Measurements from ENCODE around the gene NFE2L2. TPM values are rescaled to one million over a fixed set of nuclear protein-coding genes. Genes with fewer than 3 reads are reported as not detected.

Gene NFE2L2
- total RNA-seq, 1 donor from 2014 or later: 32.3 TPM

DNA sequence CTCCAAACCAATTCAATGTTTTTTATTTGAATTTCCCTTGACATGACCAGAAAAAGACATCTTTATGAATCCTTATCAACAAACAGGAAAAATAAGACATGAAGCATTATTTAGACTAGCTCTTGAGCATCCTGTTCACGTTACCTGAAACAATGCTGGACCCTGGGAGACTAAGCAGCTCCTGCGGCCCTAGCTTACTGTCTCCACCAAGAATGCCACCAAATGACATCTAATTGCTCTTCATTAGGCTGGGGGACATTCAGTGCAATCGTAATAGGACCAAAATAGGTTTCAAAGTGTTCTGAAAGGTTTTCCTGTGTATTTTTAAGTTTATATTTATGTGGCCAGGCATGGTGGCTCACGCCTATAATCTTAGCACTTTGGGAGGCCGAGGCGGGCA, 25.5 kb downstream of the NFE2L2 start:
- no peaks in the 10 kb centered on the region for H3K9me3 Mint-ChIP-seq
- TF ChIP-seq, protein P1, sequence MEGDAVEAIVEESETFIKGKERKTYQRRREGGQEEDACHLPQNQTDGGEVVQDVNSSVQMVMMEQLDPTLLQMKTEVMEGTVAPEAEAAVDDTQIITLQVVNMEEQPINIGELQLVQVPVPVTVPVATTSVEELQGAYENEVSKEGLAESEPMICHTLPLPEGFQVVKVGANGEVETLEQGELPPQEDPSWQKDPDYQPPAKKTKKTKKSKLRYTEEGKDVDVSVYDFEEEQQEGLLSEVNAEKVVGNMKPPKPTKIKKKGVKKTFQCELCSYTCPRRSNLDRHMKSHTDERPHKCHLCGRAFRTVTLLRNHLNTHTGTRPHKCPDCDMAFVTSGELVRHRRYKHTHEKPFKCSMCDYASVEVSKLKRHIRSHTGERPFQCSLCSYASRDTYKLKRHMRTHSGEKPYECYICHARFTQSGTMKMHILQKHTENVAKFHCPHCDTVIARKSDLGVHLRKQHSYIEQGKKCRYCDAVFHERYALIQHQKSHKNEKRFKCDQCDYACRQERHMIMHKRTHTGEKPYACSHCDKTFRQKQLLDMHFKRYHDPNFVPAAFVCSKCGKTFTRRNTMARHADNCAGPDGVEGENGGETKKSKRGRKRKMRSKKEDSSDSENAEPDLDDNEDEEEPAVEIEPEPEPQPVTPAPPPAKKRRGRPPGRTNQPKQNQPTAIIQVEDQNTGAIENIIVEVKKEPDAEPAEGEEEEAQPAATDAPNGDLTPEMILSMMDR (conservative IDR thresholded peaks at IDR 0.05): no peak
- no peak overlapping the region for H3K4me3 Mint-ChIP-seq
- H3K27me3 Mint-ChIP-seq (ENCODE audit: low read depth): no peaks in the 10 kb centered on the region
- DNase-seq (ENCODE audit: low read depth, low spot score): no peak
- H3K27ac Mint-ChIP-seq (ENCODE audit: unreplicated experiment): no peak overlapping the region
- no peaks in the 10 kb centered on the region for H3K36me3 Mint-ChIP-seq (ENCODE audit: low read depth)
- peaks cover 43% of the 10 kb centered on the region for H3K4me1 Mint-ChIP-seq

DNA sequence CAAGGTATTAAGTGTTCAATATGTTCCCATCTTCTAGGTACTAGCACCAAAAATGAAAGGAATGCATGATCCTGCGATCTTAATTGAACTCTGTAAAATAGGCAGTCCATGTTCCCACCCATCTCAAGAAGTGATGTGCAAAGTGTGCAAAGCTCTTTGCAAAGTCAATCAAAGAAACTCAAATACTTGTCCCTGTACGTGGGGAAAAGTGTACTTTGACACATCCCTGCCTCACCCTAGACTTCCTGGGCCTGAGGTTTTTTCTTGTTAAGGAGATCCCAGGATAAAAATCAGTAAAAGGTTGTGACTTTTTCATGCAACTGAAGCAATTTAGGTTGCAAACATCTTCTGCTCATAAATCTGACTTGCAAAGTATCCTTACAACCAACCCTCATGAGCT, 26.6 kb downstream of the NFE2L2 start:
- DNase-seq (ENCODE audit: low read depth, low spot score): no peak
- TF ChIP-seq, protein P1 (conservative IDR thresholded peaks at IDR 0.05): no peak
- no peaks in the 10 kb centered on the region for H3K36me3 Mint-ChIP-seq (ENCODE audit: low read depth)
- H3K27me3 Mint-ChIP-seq (ENCODE audit: low read depth): no peaks in the 10 kb centered on the region
- no peak overlapping the region for H3K4me3 Mint-ChIP-seq
- no peaks in the 10 kb centered on the region for H3K9me3 Mint-ChIP-seq
- no peak overlapping the region for H3K27ac Mint-ChIP-seq (ENCODE audit: unreplicated experiment)
- peaks cover 41% of the 10 kb centered on the region for H3K4me1 Mint-ChIP-seq

DNA sequence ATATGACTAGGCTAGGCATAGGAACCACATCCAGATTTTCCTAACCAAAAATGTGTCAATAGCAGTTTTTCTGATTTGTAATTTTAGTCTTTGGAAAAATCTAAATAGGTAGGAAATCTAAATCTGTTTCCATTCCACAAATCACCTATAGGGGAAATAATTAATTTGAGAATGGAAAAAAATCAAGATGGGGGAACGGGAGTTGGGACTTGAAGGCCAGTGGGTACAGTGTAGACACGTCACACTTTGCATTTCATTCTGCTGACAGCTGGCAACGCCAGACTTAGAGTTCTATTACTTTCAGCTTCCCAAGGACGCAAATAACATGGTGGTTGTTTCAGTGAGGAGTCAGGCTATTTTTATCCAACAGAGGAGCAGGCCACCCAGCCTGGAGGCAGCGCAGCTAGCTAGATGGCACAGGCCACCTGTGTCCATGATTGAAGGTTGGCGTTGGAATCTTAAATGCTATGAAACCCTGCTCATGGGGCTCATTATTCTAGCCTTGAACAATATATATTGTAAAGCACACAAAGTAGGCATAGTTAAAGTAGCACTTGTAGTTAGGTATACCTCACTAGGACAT, 28.6 kb downstream of the NFE2L2 start:
- no peaks in the 10 kb centered on the region for H3K9me3 Mint-ChIP-seq
- H3K36me3 Mint-ChIP-seq (ENCODE audit: low read depth): peaks cover under 1% of the 10 kb centered on the region
- TF ChIP-seq, protein P1 (conservative IDR thresholded peaks at IDR 0.05): peak; percentile 35
- no peak overlapping the region for H3K27ac Mint-ChIP-seq (ENCODE audit: unreplicated experiment)
- H3K27me3 Mint-ChIP-seq (ENCODE audit: low read depth): no peaks in the 10 kb centered on the region
- H3K4me3 Mint-ChIP-seq: no peak overlapping the region
- no peak for DNase-seq (ENCODE audit: low read depth, low spot score)
- H3K4me1 Mint-ChIP-seq: peaks cover 21% of the 10 kb centered on the region

DNA sequence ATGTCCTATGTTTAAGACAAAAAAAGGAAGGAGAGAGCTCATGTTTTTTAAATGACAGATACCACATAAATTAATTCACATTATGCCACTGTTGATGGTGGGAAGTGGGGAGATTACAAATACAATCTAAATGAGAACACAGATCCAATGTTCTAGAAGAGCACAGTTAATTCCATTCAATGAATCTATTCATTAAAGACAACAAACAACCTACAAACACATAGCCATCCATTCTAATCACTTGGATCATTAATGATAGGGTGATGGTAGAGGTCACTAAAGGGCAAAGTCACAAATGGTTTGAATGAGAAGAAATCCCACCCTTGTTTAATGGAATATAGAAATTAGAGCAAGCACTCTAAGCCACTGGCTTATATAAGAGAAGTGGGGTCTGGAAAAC, 30.3 kb downstream of the NFE2L2 start:
- Mint-ChIP-seq H3K4me1 (peaks cover 9% of the 10 kb centered on the region), H3K27ac (ENCODE audit: unreplicated experiment) (no peak overlapping the region), H3K27me3 (ENCODE audit: low read depth) (no peaks in the 10 kb centered on the region), H3K36me3 (ENCODE audit: low read depth) (peaks cover 4% of the 10 kb centered on the region), H3K9me3 (no peaks in the 10 kb centered on the region), H3K4me3 (no peak overlapping the region)
- TF ChIP-seq, protein P1 (conservative IDR thresholded peaks at IDR 0.05): no peak
- no peak for DNase-seq (ENCODE audit: low read depth, low spot score)

DNA sequence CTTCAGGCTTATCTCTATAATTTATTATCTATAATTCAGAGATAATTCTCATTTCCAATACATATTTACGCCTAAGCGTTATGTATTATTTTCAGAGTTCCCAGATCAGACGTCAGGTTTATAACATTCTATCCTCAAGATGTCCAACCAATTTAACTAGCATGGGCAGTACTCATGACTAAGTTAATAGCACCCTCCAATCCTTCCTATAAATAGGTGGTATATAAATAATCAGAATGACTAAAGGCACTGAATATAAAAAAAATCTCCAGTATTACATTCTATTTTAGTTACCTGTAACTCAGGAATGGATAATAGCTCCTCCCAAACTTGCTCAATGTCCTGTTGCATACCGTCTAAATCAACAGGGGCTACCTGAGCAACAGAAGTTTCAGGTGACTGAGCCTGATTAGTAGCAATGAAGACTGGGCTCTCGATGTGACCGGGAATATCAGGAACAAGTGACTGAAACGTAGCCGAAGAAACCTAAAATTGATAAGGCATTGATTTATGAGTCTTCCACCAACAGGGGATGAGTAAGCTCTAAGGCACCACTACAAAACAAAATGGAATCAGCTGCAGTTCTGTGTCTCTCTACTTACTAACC, 32.3 kb downstream of the NFE2L2 start:
- H3K9me3 Mint-ChIP-seq: no peaks in the 10 kb centered on the region
- TF ChIP-seq, protein P1 (conservative IDR thresholded peaks at IDR 0.05): no peak
- H3K4me1 Mint-ChIP-seq: peaks cover 17% of the 10 kb centered on the region
- no peak overlapping the region for H3K27ac Mint-ChIP-seq (ENCODE audit: unreplicated experiment)
- H3K36me3 Mint-ChIP-seq (ENCODE audit: low read depth): peaks cover 4% of the 10 kb centered on the region
- H3K4me3 Mint-ChIP-seq: no peak overlapping the region
- DNase-seq (ENCODE audit: low read depth, low spot score): no peak
- H3K27me3 Mint-ChIP-seq (ENCODE audit: low read depth): no peaks in the 10 kb centered on the region
